Brain pericyte (primary cell): ENCODE measurements around the gene MACO1.
"Not testable (repeated sequence)": the region's sequence is repeated elsewhere in the genome, so short reads cannot be mapped to it uniquely, and the experiment has no call there.

Source experiments
- DNase-seq: peaks from one replicate; pipeline ENCODE4 v3.0.0-alpha.2; 2012; ENCODE audit warnings: low read depth, low spot score

The MACO1 gene

GRCh38 chr1:25458541-25459298 is 28.0 kb downstream of the MACO1 start:
- no peak for DNase-seq

DNA sequence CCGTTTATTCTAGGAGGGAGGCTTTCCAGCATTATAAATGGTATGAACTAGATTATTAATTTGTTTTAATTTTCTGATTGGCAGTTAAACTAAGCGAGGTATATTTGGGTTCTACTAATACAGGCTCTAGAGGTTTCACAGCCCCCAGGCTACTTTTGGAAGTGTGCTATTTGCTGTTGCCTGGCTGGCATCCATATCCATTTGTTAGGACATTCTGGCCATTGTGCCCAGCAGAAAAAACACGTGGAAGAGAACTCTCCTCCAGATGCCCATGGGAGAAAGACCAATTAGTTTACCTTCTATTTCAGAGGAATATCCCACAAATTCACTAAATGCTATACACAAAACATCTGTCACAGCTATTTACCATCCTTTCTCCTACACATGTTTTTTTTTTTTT is 29.3 kb downstream of the MACO1 start:
- no peak for DNase-seq

- DNase-seq: not testable (repeated sequence)
Observed at GRCh38 chr1:25460816-25461215, 30.1 kb downstream of the MACO1 start.

DNA sequence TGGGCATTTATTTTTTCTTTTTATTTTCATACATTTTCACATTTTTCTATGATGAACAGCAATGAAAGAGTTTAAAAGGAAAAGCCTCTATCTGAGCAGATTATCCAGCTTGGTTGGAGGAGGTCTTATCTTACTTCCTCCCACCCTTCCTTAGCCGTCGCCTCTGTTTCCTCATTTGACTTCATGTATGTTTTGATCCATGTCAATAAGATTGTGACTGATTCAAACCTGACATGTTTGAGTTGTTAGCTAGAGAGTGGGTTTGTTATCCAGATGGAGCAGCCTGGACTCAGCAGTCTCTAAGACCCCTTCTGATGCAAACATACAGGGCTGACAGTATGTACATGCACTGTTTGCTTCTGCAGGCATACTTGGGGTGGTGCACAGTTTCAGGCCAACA is 31.2 kb downstream of the MACO1 start:
- no peak for DNase-seq

- DNase-seq: no peak
Observed at GRCh38 chr1:25462732-25463131, 32.0 kb downstream of the MACO1 start.

DNA sequence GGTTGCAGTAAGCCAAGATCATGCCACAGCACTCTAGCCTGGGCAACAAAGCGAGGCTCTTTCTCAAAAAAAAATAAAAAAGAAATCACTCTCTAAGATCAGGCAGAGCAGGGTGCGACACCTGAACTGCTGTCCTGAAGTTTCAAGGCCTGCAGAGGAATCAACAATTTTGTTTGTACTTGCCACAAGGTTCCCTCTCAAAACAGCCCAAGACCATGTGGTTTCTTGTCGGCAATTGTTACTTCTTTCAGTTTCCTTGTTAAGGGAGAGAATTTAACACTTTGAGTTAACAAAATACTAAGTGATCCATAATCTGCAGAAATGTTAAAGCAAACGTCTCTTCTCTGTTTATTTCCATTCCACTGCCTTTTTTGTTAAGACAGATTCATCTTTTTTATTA is 36.5 kb downstream of the MACO1 start:
- no peak for DNase-seq

DNA sequence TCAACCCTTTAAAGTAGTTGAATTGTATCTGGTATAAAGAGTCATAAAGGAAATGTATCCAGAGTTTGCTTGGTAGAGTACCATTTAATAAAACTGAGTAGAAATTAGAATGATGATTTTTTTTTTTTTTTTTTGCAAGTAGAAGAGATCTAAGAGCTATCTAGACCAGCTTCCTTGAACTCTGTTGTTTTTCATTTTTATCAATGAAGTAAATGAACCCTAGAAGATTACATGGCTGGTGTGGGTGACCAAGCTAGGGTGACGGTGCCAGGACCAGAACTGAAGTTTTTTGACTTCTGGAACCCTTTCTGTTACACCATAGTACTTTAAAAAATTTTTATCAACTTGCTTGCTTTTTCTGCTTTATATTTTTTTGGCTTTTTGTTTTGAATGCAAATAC is 36.9 kb downstream of the MACO1 start:
- no peak for DNase-seq

GRCh38 chr1:25468033-25468432 is 37.3 kb downstream of the MACO1 start:
- no peak for DNase-seq

GRCh38 chr1:25469177-25469576 is 38.5 kb downstream of the MACO1 start:
- no peak for DNase-seq

GRCh38 chr1:25472471-25472870 is 41.8 kb downstream of the MACO1 start:
- DNase-seq: no peak

- no peak for DNase-seq
Observed at GRCh38 chr1:25473653-25474225, 43.0 kb downstream of the MACO1 start.

GRCh38 chr1:25474439-25475047 is 43.8 kb downstream of the MACO1 start:
- DNase-seq: no peak

DNA sequence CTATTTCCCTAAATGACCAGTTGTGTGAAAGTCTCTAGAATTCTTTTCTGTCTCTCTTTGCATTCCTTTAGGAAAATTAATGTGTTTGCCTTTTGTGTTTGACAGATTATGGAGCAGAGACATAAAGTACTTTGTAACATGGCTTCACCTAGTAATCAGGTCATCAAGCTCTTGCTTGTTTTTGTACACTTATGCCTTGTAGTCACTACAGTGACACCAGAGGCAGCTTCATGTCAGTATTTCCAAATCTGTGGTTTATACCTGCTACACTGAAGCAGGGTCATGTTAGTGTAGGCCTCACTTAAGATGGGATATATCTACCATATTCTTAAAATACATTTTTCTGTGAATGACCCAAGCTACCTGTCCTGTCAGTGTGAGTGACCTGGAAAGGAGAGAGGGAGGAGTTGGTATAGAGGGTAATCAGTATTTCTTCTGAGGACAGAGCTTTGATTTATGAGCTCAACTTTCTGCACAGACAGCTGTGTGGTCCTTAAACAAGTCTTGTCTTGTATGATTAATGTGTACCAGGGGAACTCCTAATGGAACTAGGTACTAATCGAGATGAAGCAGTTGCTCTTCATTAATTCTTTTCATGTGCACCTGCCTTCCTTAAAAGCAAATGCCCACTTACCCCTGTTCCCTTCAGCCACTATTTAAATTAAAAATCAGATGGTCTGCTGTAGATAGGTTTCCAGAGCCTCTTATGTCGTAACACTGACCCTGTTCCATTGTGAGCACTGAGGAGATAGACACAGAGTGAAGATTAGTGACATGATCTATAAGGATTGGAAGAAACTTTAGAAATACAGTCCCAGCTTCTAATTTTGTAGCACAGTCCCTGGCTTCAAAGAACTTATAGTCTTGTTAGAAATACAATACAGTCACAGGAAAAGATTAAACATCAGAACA is 45.7 kb downstream of the MACO1 start:
- no peak for DNase-seq

- DNase-seq: no peak
Observed at GRCh38 chr1:25477448-25478034, 46.8 kb downstream of the MACO1 start.

- no peak for DNase-seq
Observed at GRCh38 chr1:25478633-25479032, 47.9 kb downstream of the MACO1 start.

- DNase-seq: no peak
Observed at GRCh38 chr1:25481625-25482024, 50.9 kb downstream of the MACO1 start.

- no peak for DNase-seq
Observed at GRCh38 chr1:25482211-25482610, 51.5 kb downstream of the MACO1 start.

DNA sequence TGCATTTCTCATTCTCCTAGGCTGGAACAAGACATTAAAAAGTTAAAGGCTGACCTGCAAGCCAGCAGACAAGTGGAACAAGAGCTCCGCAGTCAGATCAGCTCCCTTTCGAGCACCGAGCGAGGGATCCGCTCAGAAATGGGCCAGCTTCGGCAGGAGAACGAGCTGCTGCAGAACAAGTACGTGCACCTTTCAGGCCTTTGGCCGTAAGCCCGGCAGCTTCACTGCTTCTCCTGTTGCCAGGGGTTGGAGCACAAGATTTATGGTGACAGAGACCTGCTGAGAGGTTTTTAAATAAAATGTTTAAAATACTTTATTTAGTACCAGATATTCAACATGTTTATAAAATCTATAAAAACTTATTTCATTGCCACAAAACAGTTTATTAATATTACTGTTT is 53.4 kb downstream of the MACO1 start:
- no peak for DNase-seq

DNA sequence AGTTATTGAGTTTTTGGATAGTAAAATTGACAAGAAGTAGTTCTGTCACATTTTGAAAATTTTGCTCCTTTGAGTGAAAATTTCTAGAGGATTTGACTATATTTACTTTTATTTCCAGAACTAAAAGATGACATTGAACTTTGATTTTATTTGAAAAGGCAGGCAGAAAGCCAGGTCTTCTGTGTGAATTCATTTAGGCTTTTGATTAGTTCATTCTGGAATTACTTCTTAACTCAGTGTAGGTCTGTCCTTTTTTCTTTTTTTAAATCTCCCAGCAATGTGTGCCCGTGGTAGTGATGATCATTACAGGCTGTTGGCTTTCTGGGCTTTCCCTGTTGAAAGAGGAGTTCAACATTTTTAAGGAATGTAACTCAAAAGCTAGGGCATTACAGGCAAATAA is 53.8 kb downstream of the MACO1 start:
- no peak for DNase-seq

- no peak for DNase-seq
Observed at GRCh38 chr1:25485536-25486411, 55.1 kb downstream of the MACO1 start.

- no peak for DNase-seq
Observed at GRCh38 chr1:25486602-25487001, 55.9 kb downstream of the MACO1 start.
